Tibial nerve (tissue), 4 donors: ENCODE data around the gene CD3G. TPM values are rescaled to one million over a fixed set of nuclear protein-coding genes. Genes with fewer than 3 reads are reported as not detected.

ENCODE experiments used
- DNase-seq, 2 donors: peaks; one replicate each; pipeline ENCODE4 v3.0.0-alpha.2; 2019; ENCODE audit warnings: low spot score in 2 of 2
- H3K27ac ChIP-seq, 4 donors: fragments of 200-600 bp; sonication (generic) in 3 of 4; one replicate each; pipeline ENCODE4 v1.5.1; 2017 to 2019; ENCODE audit warnings: mild to moderate bottlenecking in 1 of 4
- H3K27me3 ChIP-seq, 2 donors: fragments of 200-600 bp; sonication (generic) in 1 of 2; one replicate each; pipeline versions ENCODE4 v1.5.1 to v1.6.0; 2017 to 2019
- H3K36me3 ChIP-seq, 3 donors: fragments of 200-600 bp; sonication (generic); one replicate each; pipeline ENCODE4 v1.5.1; 2018 to 2019
- H3K4me1 ChIP-seq, 4 donors: fragments of 200-600 bp; sonication (generic) in 3 of 4; one replicate each; pipeline ENCODE4 v1.5.1; 2017 to 2019
- H3K4me3 ChIP-seq, 4 donors: fragments of 200-600 bp; sonication (generic) in 3 of 4; one replicate each; pipeline ENCODE4 v1.5.1; 2017 to 2019; ENCODE audit warnings: mild to moderate bottlenecking in 1 of 4, moderate library complexity in 1 of 4
- H3K9me3 ChIP-seq, 4 donors: fragments of 200-600 bp; sonication (generic) in 3 of 4; one replicate each; pipeline ENCODE4 v1.5.1; 2017 to 2019
- EP300 ChIP-seq, 2 donors: sonication (generic); formaldehyde crosslinking; IDR thresholded peaks; one replicate each; pipeline ENCODE4 v1.6.1; 2017; ENCODE audit warnings: antibody characterized with exemption in 2 of 2, mild to moderate bottlenecking in 1 of 2
- POLR2A ChIP-seq, 2 donors: fragments of 450-650 bp; IDR thresholded peaks; one replicate each; pipeline ENCODE4 v1.6.1; 2017; ENCODE audit warnings: antibody characterized with exemption in 2 of 2, mild to moderate bottlenecking in 2 of 2, moderate library complexity in 2 of 2
- WGBS, 2 donors: methylation state at CpG; one replicate each; pipeline ENCODE4 v1.1.5; 2018; 5-methylcytosine and 5-hydroxymethylcytosine counted together
- total RNA-seq, 4 donors: library from RNA; depleted of rRNA; stranded (reverse); fragments of >200 nt; gene quantifications; one replicate each; pipeline ENCODE4 v1.1.0, GENCODE V29; 2016
- TF ChIP-seq, protein P1 (sequence below), 5 experiments: fragments of 200-600 bp in 3 of 5; fragments of 450-650 bp in 2 of 5; sonication (generic) in 3 of 5; IDR thresholded peaks; one replicate each; pipeline ENCODE4 v1.5.1; 2016 to 2019; ENCODE audit warnings: antibody characterized with exemption in 5 of 5, mild to moderate bottlenecking in 3 of 5, moderate library complexity in 2 of 5

Gene CD3G
- total RNA-seq: 1 to 10 TPM in 2 of 4 donors, under 1 TPM in 1, not detected in 1; 0.44 to 1.5 (median 1.4) TPM

DNA sequence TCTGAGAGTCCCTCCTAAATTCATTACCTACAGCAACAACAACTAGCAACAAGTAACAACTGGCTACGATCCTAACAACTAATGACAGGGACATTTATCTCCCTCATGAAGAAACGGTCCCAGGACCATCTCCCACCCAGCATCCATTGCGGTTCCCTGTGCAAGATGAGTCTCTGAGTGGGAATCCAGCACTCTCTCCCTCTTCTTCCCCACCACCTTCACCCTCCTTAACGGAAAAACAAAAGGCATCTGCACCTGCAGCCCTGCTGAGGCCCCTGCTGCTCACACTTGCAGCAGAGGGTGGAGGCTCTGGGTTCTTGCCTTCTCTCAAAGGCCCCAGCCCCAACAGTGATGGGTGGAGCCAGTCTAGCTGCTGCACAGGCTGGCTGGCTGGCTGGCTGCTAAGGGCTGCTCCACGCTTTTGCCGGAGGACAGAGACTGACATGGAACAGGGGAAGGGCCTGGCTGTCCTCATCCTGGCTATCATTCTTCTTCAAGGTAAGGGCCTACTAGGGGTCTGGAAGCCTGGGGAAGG, at the start of gene CD3G:
Gene CD3G (plus strand): TSS at position 364 of the 535 bp plus-strand sequence. CDS start 80 bp downstream, at position 444.
- H3K27me3 ChIP-seq: peaks cover 0 to 11% of the 10 kb centered on the region in 2 donors
- no peaks in the 10 kb centered on the region for H3K4me1 ChIP-seq
- peak within 1 kb of the TSS in 1 of 4 donors; percentile 19 for H3K4me3 ChIP-seq
- TF ChIP-seq EP300 (IDR thresholded peaks at IDR 0.05) (no peak), POLR2A (IDR thresholded peaks at IDR 0.05) (no peak)
- TF ChIP-seq, protein P1, sequence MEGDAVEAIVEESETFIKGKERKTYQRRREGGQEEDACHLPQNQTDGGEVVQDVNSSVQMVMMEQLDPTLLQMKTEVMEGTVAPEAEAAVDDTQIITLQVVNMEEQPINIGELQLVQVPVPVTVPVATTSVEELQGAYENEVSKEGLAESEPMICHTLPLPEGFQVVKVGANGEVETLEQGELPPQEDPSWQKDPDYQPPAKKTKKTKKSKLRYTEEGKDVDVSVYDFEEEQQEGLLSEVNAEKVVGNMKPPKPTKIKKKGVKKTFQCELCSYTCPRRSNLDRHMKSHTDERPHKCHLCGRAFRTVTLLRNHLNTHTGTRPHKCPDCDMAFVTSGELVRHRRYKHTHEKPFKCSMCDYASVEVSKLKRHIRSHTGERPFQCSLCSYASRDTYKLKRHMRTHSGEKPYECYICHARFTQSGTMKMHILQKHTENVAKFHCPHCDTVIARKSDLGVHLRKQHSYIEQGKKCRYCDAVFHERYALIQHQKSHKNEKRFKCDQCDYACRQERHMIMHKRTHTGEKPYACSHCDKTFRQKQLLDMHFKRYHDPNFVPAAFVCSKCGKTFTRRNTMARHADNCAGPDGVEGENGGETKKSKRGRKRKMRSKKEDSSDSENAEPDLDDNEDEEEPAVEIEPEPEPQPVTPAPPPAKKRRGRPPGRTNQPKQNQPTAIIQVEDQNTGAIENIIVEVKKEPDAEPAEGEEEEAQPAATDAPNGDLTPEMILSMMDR (IDR thresholded peaks at IDR 0.05): no peak
- H3K9me3 ChIP-seq: no peaks in the 10 kb centered on the region
- DNase-seq: no peak
- WGBS, 2 donors: 71 to 78% methylated on average over 6 of the region's 6 CpGs
- H3K27ac ChIP-seq: no peak within 1 kb of the TSS
- no peaks in the 10 kb centered on the region for H3K36me3 ChIP-seq

DNA sequence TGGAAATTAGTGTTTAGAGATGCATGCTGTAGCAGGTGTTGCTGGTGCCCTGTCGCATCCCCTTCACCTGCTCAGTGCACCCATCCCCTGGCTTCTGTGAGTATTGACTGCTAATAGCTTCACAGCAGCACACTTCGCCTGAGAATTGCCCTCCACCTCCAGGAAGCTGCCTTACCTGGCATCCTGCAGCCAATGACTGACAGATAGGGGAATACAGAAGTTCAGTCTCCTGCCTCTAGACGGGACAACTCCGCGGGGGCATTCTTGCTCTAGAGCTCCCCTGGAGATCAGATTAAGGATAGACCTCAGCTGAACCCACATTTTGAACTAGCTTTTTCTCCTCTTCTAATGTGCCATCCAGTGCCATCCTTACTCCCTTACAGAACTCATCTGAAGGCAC, 48.9 kb upstream of the CD3G start:
- TF ChIP-seq, protein P1 (IDR thresholded peaks at IDR 0.05): no peak
- TF ChIP-seq POLR2A (IDR thresholded peaks at IDR 0.05) (no peak), EP300 (IDR thresholded peaks at IDR 0.05) (no peak)
- DNase-seq: no peak
- H3K9me3 ChIP-seq: no peaks in the 10 kb centered on the region
- H3K36me3 ChIP-seq: no peaks in the 10 kb centered on the region
- no peaks in the 10 kb centered on the region for H3K4me1 ChIP-seq
- 65 to 66% methylated on average over 5 of the region's 5 CpGs for WGBS, 2 donors
- no peak overlapping the region for H3K27ac ChIP-seq
- no peak overlapping the region for H3K4me3 ChIP-seq
- H3K27me3 ChIP-seq: no peaks in the 10 kb centered on the region

DNA sequence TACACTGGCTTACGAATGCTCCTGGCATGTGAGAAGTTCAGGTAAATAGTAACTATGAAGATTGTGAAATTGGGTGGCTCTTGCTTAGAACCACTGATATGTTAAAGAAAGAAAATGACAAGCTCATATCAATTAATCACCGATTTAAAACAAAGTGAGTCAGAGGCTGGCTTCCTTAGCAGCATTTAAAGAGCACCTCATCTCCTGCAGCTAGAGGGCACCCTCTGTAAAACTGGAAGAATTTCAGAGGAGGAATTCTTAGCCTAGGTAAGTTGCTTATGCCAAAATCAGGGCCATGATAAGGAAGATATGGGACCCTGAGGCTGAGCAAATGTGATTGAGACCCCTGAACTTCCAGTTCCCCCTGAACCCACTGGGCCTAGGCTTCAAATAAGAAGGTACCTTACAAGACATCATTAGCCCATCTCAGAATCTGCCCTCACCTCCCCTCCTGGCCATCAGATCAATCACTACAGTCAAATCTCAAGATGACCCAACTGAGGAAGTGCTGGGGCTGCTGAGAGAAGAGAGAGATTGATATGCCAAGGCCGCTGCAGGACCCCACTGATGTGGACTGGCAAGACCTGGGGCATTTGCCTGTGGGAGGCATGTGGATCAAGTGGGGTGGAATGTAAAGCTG, 48.2 kb upstream of the CD3G start:
- DNase-seq: no peak
- Histone ChIP-seq H3K27me3 (no peaks in the 10 kb centered on the region), H3K27ac (no peak overlapping the region), H3K9me3 (no peaks in the 10 kb centered on the region), H3K4me3 (no peak overlapping the region), H3K4me1 (no peaks in the 10 kb centered on the region), H3K36me3 (no peaks in the 10 kb centered on the region)
- 61 to 66% methylated on average over 3 of the region's 3 CpGs for WGBS, 2 donors
- no peak for TF ChIP-seq EP300 (IDR thresholded peaks at IDR 0.05)
- TF ChIP-seq, protein P1 (IDR thresholded peaks at IDR 0.05): peak in 2 of 5 experiments; percentile 22 to 38

DNA sequence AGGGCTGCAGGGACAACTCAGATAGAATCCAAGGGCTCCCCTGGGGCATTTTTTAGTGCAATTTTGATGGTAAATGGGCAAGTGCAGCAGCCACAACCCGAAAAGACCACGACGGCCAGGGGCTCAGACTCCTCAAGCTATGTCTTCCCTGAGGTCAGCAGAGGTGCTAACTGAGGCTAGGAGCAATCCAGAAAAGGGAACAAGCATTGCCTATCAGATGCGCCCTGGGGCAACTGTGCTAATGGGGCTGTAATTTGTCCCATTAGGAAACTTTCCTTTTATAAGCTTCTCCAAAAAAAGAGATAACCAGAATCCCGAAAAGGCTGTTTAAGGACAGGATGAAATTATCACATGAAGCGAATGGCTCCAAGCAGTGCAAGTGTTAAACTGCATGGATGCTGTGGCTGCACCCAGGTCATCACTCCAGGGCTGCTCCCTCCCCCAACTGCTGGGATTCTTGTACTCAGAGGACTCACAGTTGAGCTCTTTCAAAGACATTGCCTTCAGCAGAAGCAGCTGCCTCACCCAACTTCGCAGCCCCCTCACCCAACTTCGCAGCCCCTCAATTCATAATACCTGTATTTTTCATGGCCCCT, 42.4 kb upstream of the CD3G start:
- no peaks in the 10 kb centered on the region for H3K9me3 ChIP-seq
- H3K36me3 ChIP-seq: no peaks in the 10 kb centered on the region
- no peak for DNase-seq
- no peaks in the 10 kb centered on the region for H3K4me1 ChIP-seq
- no peak overlapping the region for H3K27ac ChIP-seq
- WGBS, 2 donors: 40 to 47% methylated on average over 8 of the region's 8 CpGs
- H3K27me3 ChIP-seq: no peaks in the 10 kb centered on the region
- no peak overlapping the region for H3K4me3 ChIP-seq
- TF ChIP-seq POLR2A (IDR thresholded peaks at IDR 0.05): no peak
- TF ChIP-seq, protein P1 (IDR thresholded peaks at IDR 0.05): no peak

DNA sequence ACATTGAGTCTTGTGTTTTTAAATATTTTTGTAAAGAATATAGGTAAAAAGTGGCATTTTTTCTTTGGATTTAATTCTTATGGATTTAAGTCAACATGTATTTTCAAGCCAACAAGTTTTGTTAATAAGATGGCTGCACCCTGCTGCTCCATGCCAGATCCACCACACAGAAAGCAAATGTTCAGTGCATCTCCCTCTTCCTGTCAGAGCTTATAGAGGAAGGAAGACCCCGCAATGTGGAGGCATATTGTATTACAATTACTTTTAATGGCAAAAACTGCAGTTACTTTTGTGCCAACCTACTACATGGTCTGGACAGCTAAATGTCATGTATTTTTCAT, 39.9 kb upstream of the CD3G start:
- DNase-seq: no peak
- H3K36me3 ChIP-seq: no peaks in the 10 kb centered on the region
- 79 to 84% methylated on average over 1 of the region's 1 CpG for WGBS, 2 donors
- peak overlapping the region in 1 of 4 donors; percentile 56 for H3K27ac ChIP-seq
- H3K4me3 ChIP-seq: no peak overlapping the region
- H3K9me3 ChIP-seq: no peaks in the 10 kb centered on the region
- no peaks in the 10 kb centered on the region for H3K4me1 ChIP-seq
- TF ChIP-seq, protein P1 (IDR thresholded peaks at IDR 0.05): no peak
- TF ChIP-seq EP300 (IDR thresholded peaks at IDR 0.05) (no peak), POLR2A (IDR thresholded peaks at IDR 0.05) (no peak)
- no peaks in the 10 kb centered on the region for H3K27me3 ChIP-seq
